H1 (cell line): ENCODE results near the gene SIGLEC12. TPM values are rescaled to one million over a fixed set of nuclear protein-coding genes. Genes with fewer than 3 reads are reported as not detected.

ENCODE experiments used
- BACH1 ChIP-seq: IDR thresholded peaks from 2 replicates; pipeline ENCODE4 v1.6.1; 2012; ENCODE audit warnings: low read length, improper control_type of control experiment
- BRCA1 ChIP-seq: IDR thresholded peaks from 2 replicates; pipeline ENCODE4 v1.6.1; 2012; ENCODE audit warnings: low read depth, low read length, improper control_type of control experiment
- E2F6 ChIP-seq: IDR thresholded peaks from 2 replicates; pipeline ENCODE4 v1.6.1; 2012; ENCODE audit warnings: inconsistent platforms
- FOSL1 ChIP-seq: IDR thresholded peaks from 2 replicates; pipeline ENCODE4 v1.6.1; 2011; ENCODE audit warnings: mild to moderate bottlenecking, low read depth, low read length, moderate library complexity; ENCODE audit not compliant: insufficient read depth
- RXRA ChIP-seq: IDR thresholded peaks from 2 replicates; pipeline ENCODE4 v1.6.1; 2011; ENCODE audit warnings: low read depth, mild to moderate bottlenecking, low read length, moderate library complexity; ENCODE audit not compliant: insufficient read depth
- TAF1 ChIP-seq: IDR thresholded peaks from 2 replicates; pipeline ENCODE4 v1.6.1; 2011; ENCODE audit warnings: mild to moderate bottlenecking, low read depth, low read length
- TEAD4 ChIP-seq: IDR thresholded peaks from 2 replicates; pipeline ENCODE4 v1.6.1; 2012; ENCODE audit warnings: low read depth, low read length, inconsistent platforms, mixed read lengths
- polyA plus RNA-seq, 7 experiments: library from polyadenylated mRNA; depleted of rRNA in 3 of 7; stranded (reverse) in 5 of 7; unstranded in 2 of 7; fragments of >200 nt in 5 of 7; fragments of 200-250 nt in 2 of 7; gene quantifications; 1 replicate in 5 of 7; 2 replicates in 1 of 7; 4 replicates in 1 of 7; pipeline versions ENCODE4 v1.2.1 to v1.2.3, GENCODE V29; 2011 to 2013; ENCODE audit warnings: missing spikeins in 2 of 7, mixed read lengths in 2 of 7
- total RNA-seq: library from RNA; stranded (reverse); fragmentation: NEBNext Ultra II Directional; extraction: Animal tissue kit (Norgen Biotek cat#: 25700); gene quantifications from 2 replicates; pipeline ENCODE4 v1.2.1, GENCODE V29; 2021

Gene SIGLEC12
- total and polyA plus RNA-seq, 2 of the 8 experiments (the other 6 are each of a cell fraction or from before 2014, with no cell fraction given): not detected

GRCh38 chr19:51547397-51548212 is 46.0 kb upstream of the SIGLEC12 start (continued):
- TF ChIP-seq TAF1: no peak
- no peak for TF ChIP-seq RXRA
- TF ChIP-seq E2F6: no peak
- TF ChIP-seq BRCA1: no peak
- no peak for TF ChIP-seq BACH1
- no peak for TF ChIP-seq FOSL1
- TF ChIP-seq TEAD4: no peak
- TF ChIP-seq, all 59 proteins: peak for 0
